H9 (cell line): ENCODE data around the gene YAP1. TPM values are rescaled to one million over a fixed set of nuclear protein-coding genes. Genes with fewer than 3 reads are reported as not detected.

Experiments
- DNase-seq: peaks from one replicate; pipeline ENCODE4 v3.0.0-alpha.2; 2017
- H2AFZ ChIP-seq: one replicate; pipeline ENCODE4 v1.6.1; 2013; ENCODE audit warnings: mild to moderate bottlenecking, low read length, control low read depth, moderate library complexity
- H2AK5ac ChIP-seq: 2 replicates; pipeline ENCODE4 v1.6.1; 2013; ENCODE audit warnings: low read length, control low read depth, mixed read lengths; ENCODE audit not compliant: insufficient read length
- H2BK120ac ChIP-seq: one replicate; pipeline ENCODE4 v1.6.1; 2013; ENCODE audit warnings: low read depth, mild to moderate bottlenecking, low read length, control low read depth, inconsistent platforms; ENCODE audit not compliant: poor library complexity, severe bottlenecking
- H2BK12ac ChIP-seq: 2 replicates; pipeline ENCODE4 v1.6.1; 2013; ENCODE audit warnings: low read length, control low read depth, mixed read lengths, low read depth; ENCODE audit not compliant: insufficient read length
- H2BK15ac ChIP-seq: 2 replicates; pipeline ENCODE4 v1.6.1; 2013; ENCODE audit warnings: low read depth, low read length, control low read depth
- H2BK20ac ChIP-seq: one replicate; pipeline ENCODE4 v1.6.1; 2013; ENCODE audit warnings: low read depth, mild to moderate bottlenecking, low read length, control low read depth, inconsistent platforms; ENCODE audit not compliant: poor library complexity, severe bottlenecking
- H2BK5ac ChIP-seq: 2 replicates; pipeline ENCODE4 v1.6.1; 2013; ENCODE audit warnings: low read length, control low read depth, mixed read lengths; ENCODE audit not compliant: insufficient read length
- H3K14ac ChIP-seq: 2 replicates; pipeline ENCODE4 v1.6.1; 2013; ENCODE audit warnings: low read length, control low read depth; ENCODE audit not compliant: insufficient read depth
- H3K18ac ChIP-seq: 2 replicates; pipeline ENCODE4 v1.6.1; 2013; ENCODE audit warnings: low read depth, mild to moderate bottlenecking, mixed read lengths, low read length, control low read depth; ENCODE audit not compliant: insufficient read length
- H3K23ac ChIP-seq: 2 replicates; pipeline ENCODE4 v1.6.1; 2013; ENCODE audit warnings: low read length, control low read depth, mixed read lengths, low read depth; ENCODE audit not compliant: insufficient read length
- H3K23me2 ChIP-seq: 2 replicates; pipeline ENCODE4 v1.6.1; 2013; ENCODE audit warnings: low read depth, mild to moderate bottlenecking, mixed read lengths, low read length, control low read depth; ENCODE audit not compliant: insufficient read length, poor library complexity, severe bottlenecking
- H3K27ac ChIP-seq: 2 replicates; pipeline ENCODE4 v1.5.1; 2013; ENCODE audit warnings: low read length, control low read depth, mixed read lengths, low read depth; ENCODE audit not compliant: insufficient read length
- H3K27me3 ChIP-seq: 2 replicates; pipeline ENCODE4 v1.6.1; 2013; ENCODE audit warnings: low read length, control low read depth, inconsistent platforms; ENCODE audit not compliant: insufficient read depth
- H3K4ac ChIP-seq: 2 replicates; pipeline ENCODE4 v1.6.1; 2013; ENCODE audit warnings: low read depth, mild to moderate bottlenecking, control low read depth, inconsistent platforms, low read length, moderate library complexity
- H3K4me1 ChIP-seq: 2 replicates; pipeline ENCODE4 v1.6.1; 2013; ENCODE audit warnings: low read length, control low read depth, inconsistent platforms; ENCODE audit not compliant: insufficient read depth
- H3K4me2 ChIP-seq: 2 replicates; pipeline ENCODE4 v1.6.1; 2013; ENCODE audit warnings: low read length, control low read depth, mixed read lengths; ENCODE audit not compliant: insufficient read length, insufficient read depth
- H3K56ac ChIP-seq: 2 replicates; pipeline ENCODE4 v1.6.1; 2013; ENCODE audit warnings: low read depth, mild to moderate bottlenecking, mixed read lengths, low read length, control low read depth; ENCODE audit not compliant: insufficient read length
- H3K79me1 ChIP-seq: 2 replicates; pipeline ENCODE4 v1.6.1; 2013; ENCODE audit warnings: low read depth, mild to moderate bottlenecking, moderate library complexity, low read length, control low read depth, inconsistent platforms; ENCODE audit not compliant: insufficient read depth, poor library complexity, severe bottlenecking
- H3K79me2 ChIP-seq: 2 replicates; pipeline ENCODE4 v1.6.1; 2013; ENCODE audit warnings: low read length, control low read depth, inconsistent platforms; ENCODE audit not compliant: insufficient read depth
- H3K9ac ChIP-seq: 2 replicates; pipeline ENCODE4 v1.6.1; 2013; ENCODE audit warnings: low read length, control low read depth, mixed read lengths; ENCODE audit not compliant: insufficient read length; ENCODE audit errors: extremely low read depth
- H3K9me3 ChIP-seq: one replicate; pipeline ENCODE4 v1.6.1; 2013; ENCODE audit warnings: low read depth, low read length, inconsistent platforms; ENCODE audit not compliant: control insufficient read depth
- H3T11ph ChIP-seq: one replicate; pipeline ENCODE4 v1.6.1; 2013; ENCODE audit warnings: mild to moderate bottlenecking, low read length, control low read depth, inconsistent platforms
- H4K20me1 ChIP-seq: one replicate; pipeline ENCODE4 v1.6.1; 2013; ENCODE audit not compliant: control insufficient read depth, insufficient read length, insufficient read depth
- H4K5ac ChIP-seq: 2 replicates; pipeline ENCODE4 v1.6.1; 2013; ENCODE audit warnings: low read depth, mild to moderate bottlenecking, mixed read lengths, low read length, control low read depth; ENCODE audit not compliant: insufficient read length
- H4K8ac ChIP-seq: replicated peaks from 2 replicates; pipeline ENCODE4 v1.6.1; 2013; ENCODE audit warnings: low read length, control low read depth, mixed read lengths, low read depth; ENCODE audit not compliant: insufficient read length
- H4K91ac ChIP-seq: 2 replicates; pipeline ENCODE4 v1.6.1; 2013; ENCODE audit warnings: low read depth, mild to moderate bottlenecking, moderate library complexity, mixed read lengths, low read length, control low read depth; ENCODE audit not compliant: insufficient read length
- H3K27ac Mint-ChIP-seq, 3 experiments: 2 replicates in 2 of 3; 3 replicates in 1 of 3; pipeline ENCODE4 v1.8.0; 2020 to 2021; ENCODE audit warnings: mixed read lengths in 3 of 3, mild to moderate bottlenecking in 1 of 3, moderate library complexity in 1 of 3
- H3K27me3 Mint-ChIP-seq: 2 replicates; pipeline ENCODE4 v1.8.0; 2021; ENCODE audit warnings: low read depth, mild to moderate bottlenecking, moderate library complexity, mixed read lengths
- H3K36me3 Mint-ChIP-seq, 3 experiments: 2 replicates in 2 of 3; 3 replicates in 1 of 3; pipeline ENCODE4 v1.8.0; 2020 to 2021; ENCODE audit warnings: low read depth in 3 of 3, mixed read lengths in 3 of 3; ENCODE audit not compliant: insufficient read depth in 1 of 3
- H3K4me1 Mint-ChIP-seq, 2 experiments: 2 replicates each; pipeline ENCODE4 v1.8.0; 2020; ENCODE audit warnings: mixed read lengths in 2 of 2
- H3K4me3 Mint-ChIP-seq, 2 experiments: 2 replicates in 1 of 2; 3 replicates in 1 of 2; pipeline ENCODE4 v1.8.0; 2020 to 2021; ENCODE audit warnings: mild to moderate bottlenecking in 2 of 2, mixed read lengths in 2 of 2, moderate library complexity in 1 of 2
- H3K9me3 Mint-ChIP-seq, 2 experiments: 2 replicates in 1 of 2; 3 replicates in 1 of 2; pipeline ENCODE4 v1.8.0; 2020; ENCODE audit warnings: mild to moderate bottlenecking in 2 of 2, mixed read lengths in 2 of 2, moderate library complexity in 1 of 2
- CTCF ChIP-seq: fragments of 200-600 bp; sonication (generic); conservative IDR thresholded peaks from 3 replicates; pipeline ENCODE4 v1.8.0; 2021; ENCODE audit warnings: antibody characterized with exemption, mild to moderate bottlenecking
- WGBS: extraction: QIAGEN DNeasy Blood & Tissue Kit; methylation state at CpG from one replicate; pipeline ENCODE4 v1.1.7; 2013; ENCODE audit warnings: missing lambda C conversion rate, low lambda C conversion rate, mixed read lengths; ENCODE audit not compliant: insufficient read length; ENCODE audit errors: extremely low coverage; 5-methylcytosine and 5-hydroxymethylcytosine counted together
- total RNA-seq: library from RNA; stranded (reverse); gene quantifications from 2 replicates; pipeline ENCODE4 v1.2.1, GENCODE V29; 2021

Gene YAP1
- total RNA-seq, 1 experiment from 2014 or later: 124 TPM

GRCh38 chr11:102144357-102145355 is 34.4 kb downstream of the YAP1 start:
- no peak overlapping the region for H2BK20ac ChIP-seq
- H3K27me3 Mint-ChIP-seq: no peaks in the 10 kb centered on the region
- no peak overlapping the region for H3K14ac ChIP-seq
- no peaks in the 10 kb centered on the region for H3K9me3 Mint-ChIP-seq
- H4K91ac ChIP-seq: no peak overlapping the region
- TF ChIP-seq CTCF: no peak
- no peak overlapping the region for H3K4me3 Mint-ChIP-seq
- no peak for DNase-seq
- H3K4ac ChIP-seq: no peak overlapping the region
- no peak overlapping the region for H2AFZ ChIP-seq
- no CpG with 5 or more reads among the region's 4 CpGs for WGBS
- H3K23me2 ChIP-seq: no peaks in the 10 kb centered on the region
- no peak overlapping the region for H2BK120ac ChIP-seq
- H3K56ac ChIP-seq: no peak overlapping the region
- no peak overlapping the region for H2BK5ac ChIP-seq
- no peak overlapping the region for H3K18ac ChIP-seq
- no peak overlapping the region for H3K4me2 ChIP-seq
- peaks cover 0 to 7% (median 2%) of the 10 kb centered on the region in 3 experiments; a peak in 2 of 7 replicates for H3K36me3 Mint-ChIP-seq
- H4K8ac ChIP-seq: no peak overlapping the region
- no peaks in the 10 kb centered on the region for H3K9me3 ChIP-seq
- H2AK5ac ChIP-seq: no peak overlapping the region
- peaks cover 9% of the 10 kb centered on the region; the same call in 1 of the 2 replicates for H3K79me2 ChIP-seq
- no peak overlapping the region for H3T11ph ChIP-seq
- peaks cover 11 to 21% of the 10 kb centered on the region in 2 experiments for H3K4me1 Mint-ChIP-seq
- no peak overlapping the region for H3K23ac ChIP-seq
- H3K4me1 ChIP-seq: no peaks in the 10 kb centered on the region; the same call in 1 of the 2 replicates
- peak overlapping the region in 1 of 3 experiments; percentile 9; a peak in 3 of 7 replicates for H3K27ac Mint-ChIP-seq
- H3K27me3 ChIP-seq: no peaks in the 10 kb centered on the region
- no peak overlapping the region for H3K9ac ChIP-seq
- no peak overlapping the region for H4K5ac ChIP-seq
- H3K79me1 ChIP-seq: peaks cover 2% of the 10 kb centered on the region
- no peaks in the 10 kb centered on the region for H4K20me1 ChIP-seq
- no peak overlapping the region for H2BK15ac ChIP-seq
- H2BK12ac ChIP-seq: no peak overlapping the region
- no peak overlapping the region for H3K27ac ChIP-seq
